ENCODE measurements around the gene NFKBIE.

Gene NFKBIE

GRCh38 chr6:44272999-44273566 lies 7.7 kb upstream of the NFKBIE start:
- DNase-seq (ENCODE audit: low read depth in 1 of 2, low spot score in 1 of 2) = no peak

GRCh38 chr6:44272529-44272928 lies 7.2 kb upstream of the NFKBIE start:
- DNase-seq (ENCODE audit: low read depth in 1 of 2, low spot score in 1 of 2) = no peak

- no peak for DNase-seq (ENCODE audit: low read depth in 1 of 2, low spot score in 1 of 2)
Observed at GRCh38 chr6:44271914-44272313, 6.6 kb upstream of the NFKBIE start.

GRCh38 chr6:44271406-44271723 lies 6.0 kb upstream of the NFKBIE start:
- no peak for DNase-seq (ENCODE audit: low read depth in 1 of 2, low spot score in 1 of 2)

- no peak for DNase-seq (ENCODE audit: low read depth in 1 of 2, low spot score in 1 of 2)
Observed at GRCh38 chr6:44270526-44271405, 5.4 kb upstream of the NFKBIE start.

- DNase-seq (ENCODE audit: low read depth in 1 of 2, low spot score in 1 of 2) = no peak
Observed at GRCh38 chr6:44269921-44270525, 4.7 kb upstream of the NFKBIE start, which contains the start of gene TMEM151B. Gene TMEM151B, plus strand, starts transcription at chr6:44270450. Its CDS starts 293 bp downstream, at chr6:44270743.

GRCh38 chr6:44269178-44269920 lies 4.0 kb upstream of the NFKBIE start:
- no peak for DNase-seq (ENCODE audit: low read depth in 1 of 2, low spot score in 1 of 2)

GRCh38 chr6:44268095-44268628 lies 2.8 kb upstream of the NFKBIE start:
- peak; percentile 34 to 42 for DNase-seq (ENCODE audit: low read depth in 1 of 2, low spot score in 1 of 2)

- no peak for DNase-seq (ENCODE audit: low read depth in 1 of 2, low spot score in 1 of 2)
Observed at GRCh38 chr6:44267252-44267651, 1.9 kb upstream of the NFKBIE start.

GRCh38 chr6:44266347-44266746 lies 996 bp upstream of the NFKBIE start:
- DNase-seq (ENCODE audit: low read depth in 1 of 2, low spot score in 1 of 2) = no peak

GRCh38 chr6:44265722-44266233 lies 427 bp upstream of the NFKBIE start:
- no peak for DNase-seq (ENCODE audit: low read depth in 1 of 2, low spot score in 1 of 2)

- no peak for DNase-seq (ENCODE audit: low read depth in 1 of 2, low spot score in 1 of 2)
Observed at GRCh38 chr6:44264154-44265006, 971 bp downstream of the NFKBIE start.

GRCh38 chr6:44263354-44264100 lies 1.8 kb downstream of the NFKBIE start:
- DNase-seq (ENCODE audit: low read depth in 1 of 2, low spot score in 1 of 2) = peak in 1 of 2 donors; percentile 26

GRCh38 chr6:44262467-44263353 lies 2.6 kb downstream of the NFKBIE start:
- no peak for DNase-seq (ENCODE audit: low read depth in 1 of 2, low spot score in 1 of 2)

- no peak for DNase-seq (ENCODE audit: low read depth in 1 of 2, low spot score in 1 of 2)
Observed at GRCh38 chr6:44261581-44261980, 3.8 kb downstream of the NFKBIE start.

- DNase-seq (ENCODE audit: low read depth in 1 of 2, low spot score in 1 of 2) = no peak
Observed at GRCh38 chr6:44260451-44261297, 4.7 kb downstream of the NFKBIE start.

GRCh38 chr6:44260011-44260410 lies 5.3 kb downstream of the NFKBIE start:
- no peak for DNase-seq (ENCODE audit: low read depth in 1 of 2, low spot score in 1 of 2)

- DNase-seq (ENCODE audit: low read depth in 1 of 2, low spot score in 1 of 2) = no peak
Observed at GRCh38 chr6:44258921-44259320, 6.4 kb downstream of the NFKBIE start.

Data from activated T-helper 1 cell treated with anti-CD3 and anti-CD28 coated beads, Interleukin-2, amount 50 U/mL, for 16 hours (primary cell).